HFF-Myc (cell line): ENCODE data around the gene FREM1.

Experiments
- DNase-seq: peaks from one replicate; pipeline ENCODE4 v3.0.0-alpha.2; 2011; ENCODE audit warnings: low read depth; ENCODE audit errors: extremely low read depth
- H3K4me3 ChIP-seq: replicated peaks from 2 replicates; pipeline ENCODE4 v1.5.1; 2011; ENCODE audit warnings: low read depth, mild to moderate bottlenecking, control low read depth, low read length
- CTCF ChIP-seq: IDR thresholded peaks from 2 replicates; pipeline ENCODE4 v1.5.1; 2012; ENCODE audit warnings: mild to moderate bottlenecking, low read depth, low read length, control low read depth; ENCODE audit errors: missing control alignments

The FREM1 gene

GRCh38 chr9:14827805-14828204 is 82.4 kb downstream of the FREM1 start:
- no peak overlapping the region for H3K4me3 ChIP-seq
- DNase-seq = no peak
- TF ChIP-seq CTCF = no peak

GRCh38 chr9:14824481-14824880 is 85.7 kb downstream of the FREM1 start:
- TF ChIP-seq CTCF = no peak
- no peak for DNase-seq
- H3K4me3 ChIP-seq = no peak overlapping the region

GRCh38 chr9:14823800-14824199 is 86.4 kb downstream of the FREM1 start:
- DNase-seq = no peak
- TF ChIP-seq CTCF = no peak
- H3K4me3 ChIP-seq = no peak overlapping the region

- DNase-seq = no peak
- no peak for TF ChIP-seq CTCF
- H3K4me3 ChIP-seq = no peak overlapping the region
Observed at GRCh38 chr9:14822666-14823065, 87.6 kb downstream of the FREM1 start.

- no peak for DNase-seq
- H3K4me3 ChIP-seq = no peak overlapping the region
- no peak for TF ChIP-seq CTCF
Observed at GRCh38 chr9:14819183-14819582, 91.0 kb downstream of the FREM1 start.

GRCh38 chr9:14814249-14814628 is 96.0 kb downstream of the FREM1 start:
- H3K4me3 ChIP-seq = no peak overlapping the region
- no peak for TF ChIP-seq CTCF
- no peak for DNase-seq

GRCh38 chr9:14813336-14814248 is 96.6 kb downstream of the FREM1 start:
- DNase-seq = no peak
- TF ChIP-seq CTCF = no peak
- H3K4me3 ChIP-seq = no peak overlapping the region
